ENCODE measurements around the gene MCHR2. TPM values are rescaled to one million over a fixed set of nuclear protein-coding genes. Genes with fewer than 3 reads are reported as not detected.

Gene MCHR2
- polyA plus RNA-seq, 1 donor, result not detected

GRCh38 chr6:99905209-99906106 is 88.6 kb downstream of the MCHR2 start:
- no peak for DNase-seq (ENCODE audit: low read depth)

DNA sequence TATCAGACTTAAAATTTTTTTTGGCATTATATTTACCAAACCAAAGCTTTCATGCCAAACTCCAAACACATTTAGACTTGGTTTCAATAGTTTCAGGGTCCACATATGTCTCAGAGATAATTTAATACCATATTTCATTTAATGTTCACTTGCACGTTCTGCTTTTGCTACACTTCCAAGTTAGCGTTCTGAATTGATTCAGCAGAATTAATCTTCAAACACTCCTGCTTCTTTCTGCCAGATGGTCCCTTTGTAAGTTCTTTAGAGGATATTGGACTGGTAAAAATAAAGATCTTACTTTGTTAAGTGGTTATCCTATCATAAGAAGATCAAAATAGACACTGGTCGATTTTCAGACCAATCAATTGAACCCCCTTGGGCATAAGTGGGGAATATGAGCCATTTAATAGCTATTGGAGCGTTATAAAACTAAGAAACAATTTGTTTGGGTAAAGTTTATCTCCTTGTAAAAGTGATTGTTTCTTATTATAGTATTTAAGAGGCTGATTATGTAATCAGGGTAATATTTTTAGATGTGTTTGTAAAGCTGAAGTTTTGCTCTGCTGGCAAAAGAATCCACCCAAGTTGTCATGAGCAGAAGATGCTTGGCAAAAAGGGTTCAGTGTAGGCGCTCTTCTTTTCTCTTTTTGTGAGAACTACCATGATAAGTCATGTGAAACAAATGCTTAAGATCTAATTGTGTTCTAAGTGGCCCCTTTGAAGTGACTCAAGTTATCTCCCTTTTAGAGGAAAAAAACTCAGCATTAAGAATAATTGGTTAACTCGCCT is 92.2 kb downstream of the MCHR2 start:
- no peak for DNase-seq (ENCODE audit: low read depth)

DNA sequence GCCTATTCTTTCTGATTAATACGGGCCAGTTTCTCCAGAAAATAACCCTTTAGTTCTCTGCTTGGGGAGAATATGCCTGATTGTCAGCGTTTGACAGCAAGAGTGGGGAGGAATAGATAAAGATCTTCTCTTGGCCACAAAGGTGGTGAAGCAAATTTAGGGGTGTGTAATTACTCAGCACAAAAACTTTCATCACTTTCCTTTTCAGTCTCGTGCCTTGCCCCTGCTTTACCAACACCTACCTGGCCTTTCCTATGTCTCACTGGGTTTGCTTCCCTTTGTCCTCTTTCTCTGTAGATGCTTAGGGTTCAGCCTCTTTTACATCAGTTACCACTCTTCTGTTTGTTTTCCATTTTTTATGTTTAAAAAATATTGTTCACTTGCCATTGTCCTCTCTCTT is 99.2 kb downstream of the MCHR2 start:
- no peak for DNase-seq (ENCODE audit: low read depth)

- DNase-seq (ENCODE audit: low read depth), result no peak
Observed at GRCh38 chr6:99887066-99887465, 107.0 kb downstream of the MCHR2 start.

- DNase-seq (ENCODE audit: low read depth), result no peak
Observed at GRCh38 chr6:99885051-99885450, 109.0 kb downstream of the MCHR2 start.

GRCh38 chr6:99882128-99882702 is 111.8 kb downstream of the MCHR2 start:
- no peak for DNase-seq (ENCODE audit: low read depth)

- no peak for DNase-seq (ENCODE audit: low read depth)
Observed at GRCh38 chr6:99879431-99879830, 114.6 kb downstream of the MCHR2 start.

DNA sequence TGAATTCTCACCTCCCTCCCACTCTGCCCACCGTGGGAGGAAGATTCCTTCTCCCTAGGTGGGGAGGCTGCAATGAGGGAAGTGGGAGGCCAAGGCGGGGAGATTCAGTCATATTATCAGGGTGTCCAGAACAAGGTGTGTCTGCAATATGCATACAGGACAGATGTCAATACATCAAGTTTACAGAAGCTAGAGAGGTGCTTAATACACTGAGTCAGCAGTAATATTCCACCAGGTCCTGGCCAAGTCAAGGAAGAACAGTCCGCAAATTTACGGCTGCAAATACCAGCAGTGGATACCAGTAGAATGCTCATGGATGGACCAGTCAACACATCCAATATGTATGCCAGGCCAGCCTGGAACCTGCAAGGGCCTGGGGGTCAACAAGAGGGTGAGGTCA is 119.0 kb downstream of the MCHR2 start:
- DNase-seq (ENCODE audit: low read depth), result no peak

DNA sequence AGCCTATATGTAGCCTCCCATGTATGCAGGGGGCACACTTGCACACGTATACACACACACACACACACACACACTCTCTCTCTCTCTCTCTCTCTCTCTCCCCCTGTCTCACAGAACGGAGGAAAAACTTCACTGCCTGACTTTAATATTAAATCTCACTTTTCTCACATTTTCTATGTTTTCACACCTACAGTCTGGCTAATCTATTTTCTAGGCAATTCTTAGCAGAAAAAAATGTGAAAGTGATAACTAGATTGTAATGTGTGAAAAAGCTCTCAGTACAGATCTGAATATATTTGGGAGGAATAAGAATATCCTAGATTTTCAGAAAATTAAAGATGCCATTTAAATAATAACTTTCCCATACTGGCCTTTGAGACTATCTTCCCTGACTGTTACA is 120.9 kb downstream of the MCHR2 start:
- DNase-seq (ENCODE audit: low read depth), result no peak

DNA sequence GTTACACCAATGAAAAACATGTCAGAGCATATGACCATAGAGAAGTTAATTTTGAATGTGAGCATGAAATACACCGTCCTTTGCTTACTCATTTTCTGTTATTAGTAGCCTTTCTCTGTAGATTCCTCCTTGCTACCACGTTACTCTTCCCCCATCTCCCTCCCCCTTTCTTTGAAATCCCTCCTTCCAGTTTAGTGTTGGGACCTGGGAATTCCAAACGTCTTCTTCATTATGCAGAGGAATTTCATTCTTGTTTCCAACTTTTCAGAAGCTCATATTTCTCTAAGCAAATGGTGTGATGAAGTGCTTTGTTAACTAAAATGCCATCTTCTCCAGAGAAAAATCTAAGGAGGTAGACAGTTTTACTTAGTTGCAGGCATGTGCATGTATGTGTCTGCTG is 122.4 kb downstream of the MCHR2 start:
- DNase-seq (ENCODE audit: low read depth), result no peak

Data from forelimb muscle (tissue), 1 donor.